Testis (tissue), 3 donors: Measurements from ENCODE around the gene MZT2A. TPM values are rescaled to one million over a fixed set of nuclear protein-coding genes. Genes with fewer than 3 reads are reported as not detected.
"Not testable (repeated sequence)": the region's sequence is repeated elsewhere in the genome, so short reads cannot be mapped to it uniquely, and the experiment has no call there.

Experiments used
- DNase-seq: peaks from one replicate; pipeline ENCODE4 v3.0.0-alpha.2; 2019
- H3K27ac ChIP-seq, 2 donors: fragments of 200-600 bp; sonication (generic); one replicate each; pipeline ENCODE4 v1.5.1; 2019
- H3K27me3 ChIP-seq: fragments of 200-600 bp; sonication (generic); one replicate; pipeline ENCODE4 v1.5.1; 2019
- H3K36me3 ChIP-seq: fragments of 200-600 bp; sonication (generic); one replicate; pipeline ENCODE4 v1.5.1; 2017; ENCODE audit warnings: low read depth; ENCODE audit errors: missing control alignments
- H3K4me1 ChIP-seq: fragments of 200-600 bp; sonication (generic); one replicate; pipeline ENCODE4 v1.5.1; 2019
- H3K4me3 ChIP-seq, 2 donors: fragments of 200-600 bp; sonication (generic); one replicate each; pipeline ENCODE4 v1.5.1; 2017 to 2019
- H3K9me3 ChIP-seq: fragments of 200-600 bp; sonication (generic); one replicate; pipeline ENCODE4 v1.5.1; 2017
- WGBS, 2 donors: methylation state at CpG; one replicate each; pipeline ENCODE4 v1.1.5; 2018; 5-methylcytosine and 5-hydroxymethylcytosine counted together
- intact Hi-C: fragments of 100-400 bp; cut with DNase I; formaldehyde crosslinking; loops from one replicate; pipeline ENCODE4 v1.15.1; 2023; ENCODE audit warnings: low total_unique reads
- polyA plus RNA-seq: library from polyadenylated mRNA; stranded (reverse); fragments of 350-450 nt; fragmentation: Illumina TruSeq; extraction: RNeasy Lipid Tissue Mini Kit (QIAGEN cat#74804); gene quantifications from one replicate; pipeline ENCODE4 v1.2.3, GENCODE V29; 2014; ENCODE audit warnings: low read depth, low replicate concordance; ENCODE audit not compliant: insufficient read depth
- total RNA-seq, 2 donors: library from RNA; depleted of rRNA; stranded (reverse); fragments of >200 nt; gene quantifications; one replicate each; pipeline ENCODE4 v1.2.3, GENCODE V29; 2016

Gene MZT2A
- total and polyA plus RNA-seq, 3 donors from 2014 or later = 67.3 to 113 (median 86.8) TPM

GRCh38 chr2:131531547-131532185 lies 39.5 kb upstream of the MZT2A start:
- 94% methylated on average over 5 of the region's 11 CpGs; no CpG with 5 or more reads in 1 of the 2 donors for WGBS, 2 donors
- not testable (repeated sequence) for DNase-seq
- peaks cover 11% of the 10 kb centered on the region for H3K4me1 ChIP-seq

DNA sequence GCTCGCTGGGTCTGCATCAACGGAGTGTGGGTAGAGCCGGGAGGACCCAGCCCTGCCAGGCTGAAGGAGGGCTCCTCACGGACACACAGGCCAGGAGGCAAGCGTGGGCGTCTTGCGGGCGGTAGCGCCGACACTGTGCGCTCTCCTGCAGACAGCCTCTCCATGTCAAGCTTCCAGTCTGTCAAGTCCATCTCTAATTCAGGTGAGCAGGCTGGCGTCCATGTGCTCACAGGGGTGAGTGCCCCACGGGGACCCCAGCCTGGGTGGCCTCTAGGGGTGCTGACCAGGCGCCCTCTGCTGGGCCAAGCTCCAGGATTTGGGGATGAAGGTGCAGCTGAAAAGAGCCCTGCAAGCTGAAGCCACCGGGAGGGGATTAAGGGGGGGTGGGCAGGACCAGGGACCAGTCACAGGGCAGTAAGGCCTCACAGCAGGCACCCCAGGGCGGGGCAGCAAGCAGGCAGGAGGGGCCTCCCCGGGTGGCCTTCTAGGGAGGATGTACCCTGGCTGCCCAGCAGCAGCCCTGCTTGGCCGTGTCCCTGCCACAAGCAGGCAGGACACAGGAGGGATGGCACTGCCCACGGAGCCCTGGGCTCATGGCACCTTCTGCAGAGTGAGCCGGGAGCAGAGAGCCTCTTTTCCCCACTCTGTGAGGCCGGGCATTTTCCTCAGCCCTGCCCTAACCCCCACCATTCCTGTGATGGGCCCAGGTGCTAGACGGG lies 38.6 kb upstream of the MZT2A start:
- 84% methylated on average over 22 of the region's 22 CpGs; no CpG with 5 or more reads in 1 of the 2 donors for WGBS, 2 donors

More at GRCh38 chr2:131531547-131532185, 39.5 kb upstream of the MZT2A start:
- H3K27ac ChIP-seq, H3K4me3 ChIP-seq, H3K36me3 ChIP-seq, intact Hi-C loops, H3K27me3 ChIP-seq, H3K9me3 ChIP-seq: not testable (repeated sequence)

GRCh38 chr2:131529864-131530445 lies 37.8 kb upstream of the MZT2A start:
- Histone ChIP-seq H3K27ac (peak overlapping the region in 1 of 2 donors; percentile 64), H3K4me1 (peaks cover 11% of the 10 kb centered on the region)
- WGBS, 2 donors = 85% methylated on average over 5 of the region's 5 CpGs; no CpG with 5 or more reads in 1 of the 2 donors
- intact Hi-C loops, H3K36me3 ChIP-seq, H3K27me3 ChIP-seq, DNase-seq, H3K9me3 ChIP-seq, H3K4me3 ChIP-seq: not testable (repeated sequence)

More for the DNA sequence above, 38.6 kb upstream of the MZT2A start:
- intact Hi-C loops, H3K9me3 ChIP-seq, DNase-seq, H3K4me3 ChIP-seq, H3K27me3 ChIP-seq, H3K36me3 ChIP-seq, H3K27ac ChIP-seq: not testable (repeated sequence)
- peaks cover 11% of the 10 kb centered on the region for H3K4me1 ChIP-seq

DNA sequence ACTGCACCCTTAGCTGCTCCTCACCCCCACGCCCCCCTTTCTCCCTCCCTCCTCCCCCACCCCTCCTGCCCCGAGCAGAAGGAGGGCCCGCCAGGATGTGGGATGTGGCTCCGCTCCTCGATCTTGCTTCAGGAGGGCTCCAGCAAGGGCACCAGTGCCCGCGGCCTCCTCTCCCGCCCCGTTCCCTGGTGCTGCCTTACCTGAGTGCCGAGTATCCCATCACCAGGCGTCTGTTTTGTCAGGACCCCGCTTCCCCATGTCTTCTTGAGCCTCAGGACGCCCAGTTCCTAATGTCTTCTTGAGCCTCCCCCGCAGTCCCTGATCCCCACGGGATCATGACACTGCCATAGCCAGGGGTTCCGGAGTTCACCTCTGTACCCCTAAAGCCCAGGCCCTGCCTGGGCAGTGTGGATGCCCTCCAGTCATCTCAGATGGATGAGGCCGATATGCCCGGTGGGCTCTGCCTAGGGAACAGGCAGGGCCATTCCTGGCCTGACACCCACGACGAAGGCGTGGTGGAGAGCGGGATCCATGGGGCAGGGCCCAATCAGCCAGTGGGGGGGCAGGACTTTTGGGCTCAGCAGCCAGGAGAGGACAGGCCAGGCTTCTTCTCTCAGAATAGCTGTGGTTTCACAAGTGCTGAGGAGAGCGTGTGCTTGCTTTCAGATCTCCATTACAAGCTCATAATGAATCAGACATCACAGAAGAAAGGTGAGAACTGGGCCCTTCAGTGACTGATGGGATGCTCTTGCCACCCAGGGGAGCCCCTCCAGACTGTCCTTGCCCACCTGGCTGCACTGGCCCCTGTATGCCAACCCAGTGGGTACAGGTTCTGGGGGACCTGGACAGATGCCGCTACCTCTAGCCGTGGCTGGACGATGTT lies 37.0 kb upstream of the MZT2A start:
- H3K27me3 ChIP-seq, H3K9me3 ChIP-seq, H3K36me3 ChIP-seq, intact Hi-C loops: not testable (repeated sequence)
- Histone ChIP-seq H3K4me3 (peak overlapping the region; percentile 43 to 62), H3K27ac (peak overlapping the region; percentile 64 to 75), H3K4me1 (peaks cover 11% of the 10 kb centered on the region)
- DNase-seq = peak; percentile 41
- WGBS, 2 donors = 57 to 62% methylated on average over 10 to 16 of the region's 26 CpGs

DNA sequence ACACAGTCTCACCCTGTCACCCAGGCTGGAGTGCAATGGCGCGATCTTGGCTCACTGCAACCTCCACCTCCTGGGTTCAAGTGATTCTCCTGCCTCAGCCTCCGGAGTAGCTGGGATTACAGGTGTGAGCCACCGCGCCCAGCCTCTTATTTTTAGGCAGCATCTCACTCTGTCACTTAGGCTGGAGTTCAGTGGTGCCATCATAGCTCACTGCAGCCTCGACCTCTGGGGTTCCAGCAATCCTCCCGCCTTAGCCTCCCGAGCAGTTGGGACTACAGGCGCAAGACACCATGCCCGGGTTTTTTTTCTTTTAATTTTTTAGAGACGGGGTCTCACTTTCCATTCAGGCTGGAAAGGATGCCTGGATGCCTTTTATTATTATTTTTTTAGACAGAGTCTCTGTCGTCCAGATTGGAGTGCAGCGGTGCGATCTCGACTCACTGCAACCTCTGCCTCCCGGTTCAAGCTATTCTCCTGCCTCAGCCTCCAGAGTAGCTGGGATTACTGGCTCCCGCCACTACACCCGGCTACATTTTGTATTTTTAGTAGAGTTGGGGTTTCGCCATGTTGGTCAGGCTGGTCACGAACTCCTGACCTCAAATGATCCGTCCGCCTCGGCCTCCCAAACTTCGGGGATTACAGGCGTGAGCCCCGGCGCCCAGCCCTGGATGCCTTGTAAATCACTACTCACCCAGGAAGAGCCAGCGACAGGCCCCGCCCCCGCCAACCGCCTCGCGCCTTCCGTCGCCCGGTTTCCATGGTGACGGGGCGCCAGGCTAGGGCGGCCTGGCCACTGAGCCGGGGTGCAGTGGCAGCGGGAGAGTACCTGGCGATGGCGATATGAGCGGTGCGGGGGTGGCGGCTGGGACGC lies 35.2 kb upstream of the MZT2A start, which contains the start of gene CCDC74A:
CCDC74A (plus strand) TSS at position 758 of the 871 bp plus-strand sequence; CDS start at position 841, 83 bp downstream.
- Histone ChIP-seq H3K4me1 (peaks cover 12% of the 10 kb centered on the region), H3K27ac (peak within 1 kb of the TSS; percentile 56 to 75), H3K4me3 (peak within 1 kb of the TSS; percentile 43 to 62)
- H3K36me3 ChIP-seq, H3K27me3 ChIP-seq, H3K9me3 ChIP-seq, intact Hi-C loops: not testable (repeated sequence)
- peak; percentile 86 for DNase-seq
- WGBS, 2 donors = 29 to 38% methylated on average over 19 to 31 of the region's 47 CpGs

DNA sequence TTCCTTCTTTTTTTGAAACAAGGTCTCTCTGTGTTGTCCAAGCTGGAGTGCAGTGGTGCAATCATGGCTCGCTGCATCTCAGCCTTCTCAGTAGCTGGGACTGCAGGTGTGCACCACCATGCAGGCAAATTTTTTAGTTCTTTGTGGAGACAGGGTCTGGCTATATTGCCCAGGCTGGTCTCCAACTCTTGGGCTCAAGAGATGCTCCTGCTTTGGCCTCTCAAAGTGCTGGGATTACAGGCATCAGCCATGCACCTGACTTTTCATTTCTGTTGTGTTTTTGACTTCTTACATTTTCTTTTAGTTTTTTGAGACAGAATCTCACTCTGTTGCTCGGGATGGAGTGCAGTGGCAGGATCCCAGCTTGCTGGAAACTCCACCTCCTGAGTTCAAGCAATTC lies 33.1 kb upstream of the MZT2A start:
- DNase-seq, H3K36me3 ChIP-seq, H3K27me3 ChIP-seq, H3K4me3 ChIP-seq, H3K9me3 ChIP-seq, H3K27ac ChIP-seq, intact Hi-C loops: not testable (repeated sequence)
- 75 to 90% methylated on average over 2 of the region's 2 CpGs for WGBS, 2 donors
- H3K4me1 ChIP-seq = peaks cover 18% of the 10 kb centered on the region
